Measurements from ENCODE around the gene MS4A15. TPM values are rescaled to one million over a fixed set of nuclear protein-coding genes. Genes with fewer than 3 reads are reported as not detected.
"Not testable (repeated sequence)": the region's sequence is repeated elsewhere in the genome, so short reads cannot be mapped to it uniquely, and the experiment has no call there.

The MS4A15 gene
- total RNA-seq, 4 donors from 2014 or later, result not detected

GRCh38 chr11:60816590-60817157 lies 60.0 kb downstream of the MS4A15 start:
- Histone ChIP-seq H3K9me3 (peaks cover 0 to 18% (median 6%) of the 10 kb centered on the region in 4 donors), H3K4me1 (no peaks in the 10 kb centered on the region), H3K36me3 (no peaks in the 10 kb centered on the region), H3K27me3 (no peaks in the 10 kb centered on the region), H3K4me3 (no peak overlapping the region), H3K27ac (no peak overlapping the region)
- DNase-seq (ENCODE audit: low spot score in 2 of 2), result no peak
- no peak for TF ChIP-seq EP300 (IDR thresholded peaks at IDR 0.05)
- TF ChIP-seq POLR2A (IDR thresholded peaks at IDR 0.05), result no peak
- no peak for TF ChIP-seq CTCF (IDR thresholded peaks at IDR 0.05)
- WGBS, 2 donors, result 90 to 94% methylated on average over 2 of the region's 2 CpGs

- no peak for DNase-seq (ENCODE audit: low spot score in 2 of 2)
- H3K4me1 ChIP-seq, result no peaks in the 10 kb centered on the region
- peaks cover 0 to 18% (median 6%) of the 10 kb centered on the region in 4 donors for H3K9me3 ChIP-seq
- 77 to 81% methylated on average over 4 of the region's 4 CpGs for WGBS, 2 donors
- H3K4me3 ChIP-seq, result no peak overlapping the region
- H3K36me3 ChIP-seq, result no peaks in the 10 kb centered on the region
- TF ChIP-seq CTCF (IDR thresholded peaks at IDR 0.05) (no peak), EP300 (IDR thresholded peaks at IDR 0.05) (no peak), POLR2A (IDR thresholded peaks at IDR 0.05) (no peak)
- no peaks in the 10 kb centered on the region for H3K27me3 ChIP-seq
- H3K27ac ChIP-seq, result no peak overlapping the region
Measured at GRCh38 chr11:60818057-60818456, 61.4 kb downstream of the MS4A15 start.

GRCh38 chr11:60821827-60822599 lies 65.3 kb downstream of the MS4A15 start:
- 60 to 69% methylated on average over 14 of the region's 15 CpGs for WGBS, 2 donors
- no peaks in the 10 kb centered on the region for H3K27me3 ChIP-seq
- H3K27ac ChIP-seq, result no peak overlapping the region
- H3K4me3 ChIP-seq, result no peak overlapping the region
- no peak for DNase-seq (ENCODE audit: low spot score in 2 of 2)
- H3K4me1 ChIP-seq, result no peaks in the 10 kb centered on the region
- peaks cover 0 to 10% (median 2%) of the 10 kb centered on the region in 4 donors for H3K9me3 ChIP-seq
- TF ChIP-seq EP300 (IDR thresholded peaks at IDR 0.05) (no peak), POLR2A (IDR thresholded peaks at IDR 0.05) (no peak), CTCF (IDR thresholded peaks at IDR 0.05) (no peak)
- no peaks in the 10 kb centered on the region for H3K36me3 ChIP-seq

- not testable (repeated sequence) for H3K4me1 ChIP-seq; H3K9me3 ChIP-seq; H3K27me3 ChIP-seq; H3K4me3 ChIP-seq; H3K27ac ChIP-seq; DNase-seq (ENCODE audit: low spot score in 2 of 2); H3K36me3 ChIP-seq
- 89 to 90% methylated on average over 5 of the region's 5 CpGs for WGBS, 2 donors
Measured at GRCh38 chr11:60823745-60824306, 67.2 kb downstream of the MS4A15 start.

- 80 to 88% methylated on average over 5 of the region's 5 CpGs for WGBS, 2 donors
- no peaks in the 10 kb centered on the region for H3K27me3 ChIP-seq
Measured at GRCh38 chr11:60825118-60825517, 68.5 kb downstream of the MS4A15 start.

More at GRCh38 chr11:60825118-60825517, 68.5 kb downstream of the MS4A15 start:
- Histone ChIP-seq H3K36me3 (no peaks in the 10 kb centered on the region), H3K9me3 (no peaks in the 10 kb centered on the region), H3K27ac (no peak overlapping the region), H3K4me3 (no peak overlapping the region), H3K4me1 (no peaks in the 10 kb centered on the region)
- no peak for DNase-seq (ENCODE audit: low spot score in 2 of 2)
- no peak for TF ChIP-seq CTCF (IDR thresholded peaks at IDR 0.05)
